ENCODE measurements around the gene PAWR.

PAWR gene

GRCh38 chr12:79547735-79548609 lies 142.8 kb downstream of the PAWR start:
- DNase-seq (ENCODE audit: low read depth), result peak; percentile 76

- peak; percentile 85 for DNase-seq (ENCODE audit: low read depth)
These were observed 143.6 kb downstream of the PAWR start for GRCh38 chr12:79547044-79547734.

- peak; percentile 76 for DNase-seq (ENCODE audit: low read depth)
These were observed 144.2 kb downstream of the PAWR start for GRCh38 chr12:79546466-79547043.

GRCh38 chr12:79544439-79544838 lies 146.3 kb downstream of the PAWR start:
- DNase-seq (ENCODE audit: low read depth), result peak; percentile 60

GRCh38 chr12:79537675-79538074 lies 153.1 kb downstream of the PAWR start:
- DNase-seq (ENCODE audit: low read depth), result no peak

GRCh38 chr12:79535751-79536150 lies 155.0 kb downstream of the PAWR start:
- no peak for DNase-seq (ENCODE audit: low read depth)

All from EH (cell line).